ENCODE results near the gene WSCD2. TPM values are rescaled to one million over a fixed set of nuclear protein-coding genes. Genes with fewer than 3 reads are reported as not detected.

Gene WSCD2
- total RNA-seq, 1 donor from 2014 or later = not detected

GRCh38 chr12:108180255-108181094 lies 51.4 kb downstream of the WSCD2 start:
- Histone ChIP-seq H3K27me3 (ENCODE audit: control insufficient read depth, insufficient read depth, low read length) (no peaks in the 10 kb centered on the region), H3K4me3 (ENCODE audit: low read depth, low read length) (no peak overlapping the region), H3K36me3 (ENCODE audit: control insufficient read depth, insufficient read depth, low read length) (no peaks in the 10 kb centered on the region)
- DNase-seq (ENCODE audit: low read depth) (no peak), FAIRE-seq (no peak)
- TF ChIP-seq, protein P1, sequence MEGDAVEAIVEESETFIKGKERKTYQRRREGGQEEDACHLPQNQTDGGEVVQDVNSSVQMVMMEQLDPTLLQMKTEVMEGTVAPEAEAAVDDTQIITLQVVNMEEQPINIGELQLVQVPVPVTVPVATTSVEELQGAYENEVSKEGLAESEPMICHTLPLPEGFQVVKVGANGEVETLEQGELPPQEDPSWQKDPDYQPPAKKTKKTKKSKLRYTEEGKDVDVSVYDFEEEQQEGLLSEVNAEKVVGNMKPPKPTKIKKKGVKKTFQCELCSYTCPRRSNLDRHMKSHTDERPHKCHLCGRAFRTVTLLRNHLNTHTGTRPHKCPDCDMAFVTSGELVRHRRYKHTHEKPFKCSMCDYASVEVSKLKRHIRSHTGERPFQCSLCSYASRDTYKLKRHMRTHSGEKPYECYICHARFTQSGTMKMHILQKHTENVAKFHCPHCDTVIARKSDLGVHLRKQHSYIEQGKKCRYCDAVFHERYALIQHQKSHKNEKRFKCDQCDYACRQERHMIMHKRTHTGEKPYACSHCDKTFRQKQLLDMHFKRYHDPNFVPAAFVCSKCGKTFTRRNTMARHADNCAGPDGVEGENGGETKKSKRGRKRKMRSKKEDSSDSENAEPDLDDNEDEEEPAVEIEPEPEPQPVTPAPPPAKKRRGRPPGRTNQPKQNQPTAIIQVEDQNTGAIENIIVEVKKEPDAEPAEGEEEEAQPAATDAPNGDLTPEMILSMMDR (IDR thresholded peaks at IDR 0.05; ENCODE audit: insufficient read depth, low read length, severe bottlenecking) = no peak

GRCh38 chr12:108181095-108181454 lies 52.0 kb downstream of the WSCD2 start:
- Histone ChIP-seq H3K36me3 (ENCODE audit: control insufficient read depth, insufficient read depth, low read length) (no peaks in the 10 kb centered on the region), H3K4me3 (ENCODE audit: low read depth, low read length) (no peak overlapping the region), H3K27me3 (ENCODE audit: control insufficient read depth, insufficient read depth, low read length) (no peaks in the 10 kb centered on the region)
- no peak for FAIRE-seq
- TF ChIP-seq, protein P1 (IDR thresholded peaks at IDR 0.05; ENCODE audit: insufficient read depth, low read length, severe bottlenecking) = no peak
- no peak for DNase-seq (ENCODE audit: low read depth)

DNA sequence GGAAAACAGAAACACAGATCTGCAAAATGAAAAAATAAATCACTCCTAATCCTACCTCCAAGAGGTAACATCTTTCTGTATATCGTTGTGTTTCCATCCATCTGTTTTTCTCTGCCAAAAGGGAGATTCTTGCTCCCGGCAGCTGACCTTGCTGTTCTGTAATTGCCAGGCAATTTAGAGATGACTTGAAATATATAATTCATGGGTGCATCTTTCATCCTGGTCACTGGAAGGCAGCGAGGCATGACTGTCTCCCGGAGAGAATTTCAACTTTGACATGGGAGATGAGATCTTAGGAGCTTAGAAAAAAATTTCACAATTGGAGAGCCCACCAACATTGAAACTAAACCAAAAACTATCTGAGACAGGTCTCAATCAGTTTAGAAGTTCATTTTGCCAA lies 53.0 kb downstream of the WSCD2 start:
- H3K36me3 ChIP-seq (ENCODE audit: control insufficient read depth, insufficient read depth, low read length) = no peaks in the 10 kb centered on the region
- TF ChIP-seq, protein P1 (IDR thresholded peaks at IDR 0.05; ENCODE audit: insufficient read depth, low read length, severe bottlenecking) = no peak
- no peaks in the 10 kb centered on the region for H3K27me3 ChIP-seq (ENCODE audit: control insufficient read depth, insufficient read depth, low read length)
- DNase-seq (ENCODE audit: low read depth) (no peak), FAIRE-seq (no peak)
- H3K4me3 ChIP-seq (ENCODE audit: low read depth, low read length) = no peak overlapping the region

GRCh38 chr12:108185002-108185401 lies 55.9 kb downstream of the WSCD2 start:
- DNase-seq (ENCODE audit: low read depth) = no peak
- H3K4me3 ChIP-seq (ENCODE audit: low read depth, low read length) = no peak overlapping the region

GRCh38 chr12:108187831-108188230 lies 58.7 kb downstream of the WSCD2 start:
- no peak for FAIRE-seq
- H3K27me3 ChIP-seq (ENCODE audit: control insufficient read depth, insufficient read depth, low read length) = no peaks in the 10 kb centered on the region
- no peaks in the 10 kb centered on the region for H3K36me3 ChIP-seq (ENCODE audit: control insufficient read depth, insufficient read depth, low read length)
- H3K4me3 ChIP-seq (ENCODE audit: low read depth, low read length) = no peak overlapping the region
- DNase-seq (ENCODE audit: low read depth) = no peak
- TF ChIP-seq, protein P1 (IDR thresholded peaks at IDR 0.05; ENCODE audit: insufficient read depth, low read length, severe bottlenecking) = no peak

More at GRCh38 chr12:108185002-108185401, 55.9 kb downstream of the WSCD2 start:
- no peaks in the 10 kb centered on the region for H3K27me3 ChIP-seq (ENCODE audit: control insufficient read depth, insufficient read depth, low read length)
- TF ChIP-seq, protein P1 (IDR thresholded peaks at IDR 0.05; ENCODE audit: insufficient read depth, low read length, severe bottlenecking) = no peak
- no peaks in the 10 kb centered on the region for H3K36me3 ChIP-seq (ENCODE audit: control insufficient read depth, insufficient read depth, low read length)
- no peak for FAIRE-seq

Data from bronchial epithelial cell (primary cell).